ENCODE data around the gene IGSF3.

DNA sequence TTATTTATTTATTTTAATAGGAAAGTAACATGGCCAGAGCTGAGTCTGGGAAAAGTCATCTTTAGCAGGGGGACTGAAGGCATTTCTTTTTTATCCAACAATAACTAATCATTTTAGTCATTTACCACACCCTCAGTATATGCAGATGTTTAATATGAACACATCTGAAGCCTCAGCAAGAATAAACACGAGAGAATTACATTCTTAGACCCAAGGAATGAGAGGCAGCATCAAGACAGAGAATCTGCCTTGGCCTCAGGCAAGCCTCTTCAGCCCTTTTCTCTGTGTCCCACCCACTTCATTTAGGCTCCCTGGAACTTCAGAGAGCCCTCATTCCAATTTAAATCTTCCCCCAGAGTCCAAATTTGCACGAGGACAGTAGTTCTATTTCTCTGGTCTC, 17.0 kb upstream of the IGSF3 start:
- TF ChIP-seq ZSCAN29 (IDR thresholded peaks at IDR 0.05) (no peak), CBFB (IDR thresholded peaks at IDR 0.05; ENCODE audit: low read depth) (no peak), YY1 (IDR thresholded peaks at IDR 0.05; ENCODE audit: low read depth, low read length) (no peak), TARDBP (IDR thresholded peaks at IDR 0.05; ENCODE audit: borderline replicate concordance) (no peak)
- TF ChIP-seq, protein P1, sequence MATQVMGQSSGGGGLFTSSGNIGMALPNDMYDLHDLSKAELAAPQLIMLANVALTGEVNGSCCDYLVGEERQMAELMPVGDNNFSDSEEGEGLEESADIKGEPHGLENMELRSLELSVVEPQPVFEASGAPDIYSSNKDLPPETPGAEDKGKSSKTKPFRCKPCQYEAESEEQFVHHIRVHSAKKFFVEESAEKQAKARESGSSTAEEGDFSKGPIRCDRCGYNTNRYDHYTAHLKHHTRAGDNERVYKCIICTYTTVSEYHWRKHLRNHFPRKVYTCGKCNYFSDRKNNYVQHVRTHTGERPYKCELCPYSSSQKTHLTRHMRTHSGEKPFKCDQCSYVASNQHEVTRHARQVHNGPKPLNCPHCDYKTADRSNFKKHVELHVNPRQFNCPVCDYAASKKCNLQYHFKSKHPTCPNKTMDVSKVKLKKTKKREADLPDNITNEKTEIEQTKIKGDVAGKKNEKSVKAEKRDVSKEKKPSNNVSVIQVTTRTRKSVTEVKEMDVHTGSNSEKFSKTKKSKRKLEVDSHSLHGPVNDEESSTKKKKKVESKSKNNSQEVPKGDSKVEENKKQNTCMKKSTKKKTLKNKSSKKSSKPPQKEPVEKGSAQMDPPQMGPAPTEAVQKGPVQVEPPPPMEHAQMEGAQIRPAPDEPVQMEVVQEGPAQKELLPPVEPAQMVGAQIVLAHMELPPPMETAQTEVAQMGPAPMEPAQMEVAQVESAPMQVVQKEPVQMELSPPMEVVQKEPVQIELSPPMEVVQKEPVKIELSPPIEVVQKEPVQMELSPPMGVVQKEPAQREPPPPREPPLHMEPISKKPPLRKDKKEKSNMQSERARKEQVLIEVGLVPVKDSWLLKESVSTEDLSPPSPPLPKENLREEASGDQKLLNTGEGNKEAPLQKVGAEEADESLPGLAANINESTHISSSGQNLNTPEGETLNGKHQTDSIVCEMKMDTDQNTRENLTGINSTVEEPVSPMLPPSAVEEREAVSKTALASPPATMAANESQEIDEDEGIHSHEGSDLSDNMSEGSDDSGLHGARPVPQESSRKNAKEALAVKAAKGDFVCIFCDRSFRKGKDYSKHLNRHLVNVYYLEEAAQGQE (IDR thresholded peaks at IDR 0.05; ENCODE audit: low read depth, low read length), result no peak
